GM12892 (cell line): ENCODE results near the gene MYH16.
"Not testable (repeated sequence)": the region's sequence is repeated elsewhere in the genome, so short reads cannot be mapped to it uniquely, and the experiment has no call there.

Source experiments
- POLR2A ChIP-seq: IDR thresholded peaks from 2 replicates; pipeline ENCODE4 v1.6.1; 2011; ENCODE audit warnings: low read depth, low read length, control low read depth
- POLR2AphosphoS5 ChIP-seq: IDR thresholded peaks from 2 replicates; pipeline ENCODE4 v1.6.1; 2011; ENCODE audit warnings: low read depth, low read length, control low read depth
- TAF1 ChIP-seq: IDR thresholded peaks from 2 replicates; pipeline ENCODE4 v1.6.1; 2011; ENCODE audit warnings: low read depth, mild to moderate bottlenecking, control low read depth, low read length, borderline replicate concordance

DNA sequence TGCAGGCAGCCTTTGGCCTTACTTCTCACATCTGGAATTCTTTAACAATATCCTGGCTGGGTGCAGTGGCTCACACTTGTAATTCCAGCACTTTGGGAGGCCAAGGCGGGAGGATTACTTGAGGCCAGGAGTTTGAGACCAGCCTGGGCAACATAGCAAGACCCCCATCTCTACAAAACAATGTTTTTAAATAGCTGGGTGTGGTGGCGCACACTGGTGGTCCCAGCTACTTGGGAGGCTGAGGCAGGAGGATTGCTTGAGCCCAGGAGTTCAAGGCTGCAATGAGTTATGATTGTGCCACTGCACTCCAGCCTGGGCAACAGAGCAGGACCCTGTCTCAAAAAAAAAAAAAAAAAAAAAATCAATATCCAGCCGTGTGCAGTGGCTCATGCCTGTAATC is 17.5 kb downstream of the MYH16 start:
- not testable (repeated sequence) for TF ChIP-seq POLR2AphosphoS5, POLR2A, TAF1
